Upper lobe of left lung (tissue), 6 donors: Measurements from ENCODE around the gene BMP8B. TPM values are rescaled to one million over a fixed set of nuclear protein-coding genes. Genes with fewer than 3 reads are reported as not detected.
A peak's percentile ranks its signal among the peaks of the same experiment; 100 is the strongest.

Experiments
- ATAC-seq, 2 donors: fragments of 200-7000 bp; cut with Tn5 transposase; one replicate each; pipeline ENCODE4 v1.9.1; 2022; ENCODE audit warnings: mild to moderate bottlenecking in 2 of 2, moderate library complexity in 2 of 2; ENCODE audit not compliant: low FRiP score in 2 of 2
- DNase-seq, 2 donors: peaks; one replicate each; pipeline ENCODE4 v3.0.0-alpha.2; 2019 to 2020
- H3K27ac ChIP-seq, 4 donors: fragments of 200-600 bp; sonication (generic); one replicate each; pipeline ENCODE4 v1.5.1; 2016 to 2019
- H3K27me3 ChIP-seq, 4 donors: fragments of 200-600 bp; sonication (generic); one replicate each; pipeline ENCODE4 v1.5.1; 2017 to 2019
- H3K36me3 ChIP-seq, 4 donors: fragments of 200-600 bp; sonication (generic); one replicate each; pipeline ENCODE4 v1.5.1; 2016 to 2019
- H3K4me1 ChIP-seq, 4 donors: fragments of 200-600 bp; sonication (generic); one replicate each; pipeline ENCODE4 v1.5.1; 2018 to 2019
- H3K4me3 ChIP-seq, 4 donors: fragments of 200-600 bp; sonication (generic); one replicate each; pipeline ENCODE4 v1.5.1; 2017 to 2019; ENCODE audit warnings: mild to moderate bottlenecking in 2 of 4, moderate library complexity in 1 of 4
- H3K9me3 ChIP-seq, 4 donors: fragments of 200-600 bp; sonication (generic); one replicate each; pipeline ENCODE4 v1.5.1; 2018 to 2019
- CTCF ChIP-seq, 6 experiments: fragments of 450-650 bp in 4 of 6; fragments of 200-600 bp in 2 of 6; sonication (generic) in 2 of 6; IDR thresholded peaks; one replicate each; pipeline ENCODE4 v1.5.1; 2016 to 2019; ENCODE audit warnings: antibody characterized with exemption in 6 of 6
- EP300 ChIP-seq, 4 donors: sonication (generic); formaldehyde crosslinking; IDR thresholded peaks; one replicate each; pipeline ENCODE4 v1.5.1; 2017; ENCODE audit warnings: antibody characterized with exemption in 4 of 4, control low read depth in 2 of 4
- POLR2A ChIP-seq, 4 donors: fragments of 450-650 bp; IDR thresholded peaks; one replicate each; pipeline ENCODE4 v1.5.1; 2016 to 2017; ENCODE audit warnings: antibody characterized with exemption in 4 of 4, mild to moderate bottlenecking in 2 of 4
- POLR2AphosphoS5 ChIP-seq, 2 donors: sonication (generic); formaldehyde crosslinking; IDR thresholded peaks; one replicate each; pipeline ENCODE4 v1.5.1; 2017; ENCODE audit warnings: antibody characterized with exemption in 2 of 2
- WGBS, 2 donors: methylation state at CpG; one replicate each; pipeline ENCODE4 v1.1.5; 2017 to 2018; 5-methylcytosine and 5-hydroxymethylcytosine counted together
- total RNA-seq, 6 donors: library from RNA; depleted of rRNA in 4 of 6; stranded (reverse); fragments of >200 nt in 4 of 6; gene quantifications; one replicate each; pipeline versions ENCODE4 v1.1.0 to v1.2.1, GENCODE V29; 2016 to 2021
- donor health status: DM: no; HTN: no; CAD: no; lungs with moderate emphysema.
- donor health status: DM: no; HTN: yes; CAD: no; lungs with severe emphysema.

The BMP8B gene
- total RNA-seq, 6 donors from 2014 or later, result 1.2 to 5.2 (median 2.3) TPM

- 94 to 99% methylated on average over 6 to 7 of the region's 7 CpGs for WGBS, 2 donors
Observed at GRCh38 chr1:39751595-39751994, 37.1 kb downstream of the BMP8B start.

GRCh38 chr1:39745016-39745670, 43.5 kb downstream of the BMP8B start:
- DNase-seq (peak in 1 of 2 donors; percentile 34), ATAC-seq (no peak)
- Histone ChIP-seq H3K27me3 (no peaks in the 10 kb centered on the region), H3K36me3 (peaks cover 34 to 96% (median 80%) of the 10 kb centered on the region in 4 donors), H3K4me1 (peaks cover 0 to 5% (median 1%) of the 10 kb centered on the region in 4 donors), H3K9me3 (no peaks in the 10 kb centered on the region), H3K4me3 (no peak overlapping the region), H3K27ac (no peak overlapping the region)
- TF ChIP-seq EP300 (IDR thresholded peaks at IDR 0.05) (no peak), POLR2A (IDR thresholded peaks at IDR 0.05) (no peak), CTCF (IDR thresholded peaks at IDR 0.05) (no peak), POLR2AphosphoS5 (IDR thresholded peaks at IDR 0.05) (no peak)
- WGBS, 2 donors, result 93 to 94% methylated on average over 15 to 16 of the region's 16 CpGs

More at GRCh38 chr1:39751595-39751994, 37.1 kb downstream of the BMP8B start:
- no peak for ATAC-seq
- Histone ChIP-seq H3K27ac (no peak overlapping the region), H3K9me3 (no peaks in the 10 kb centered on the region), H3K27me3 (no peaks in the 10 kb centered on the region), H3K4me1 (no peaks in the 10 kb centered on the region), H3K36me3 (peaks cover 68 to 98% (median 90%) of the 10 kb centered on the region in 4 donors), H3K4me3 (no peak overlapping the region)
- DNase-seq, result no peak
- TF ChIP-seq POLR2A (IDR thresholded peaks at IDR 0.05) (no peak), EP300 (IDR thresholded peaks at IDR 0.05) (no peak), CTCF (IDR thresholded peaks at IDR 0.05) (no peak), POLR2AphosphoS5 (IDR thresholded peaks at IDR 0.05) (no peak)

- WGBS, 2 donors, result 1 to 3% methylated on average over 36 to 47 of the region's 52 CpGs
- ATAC-seq, result peak; percentile 94 to 99
Observed at GRCh38 chr1:39738622-39739366, 49.9 kb downstream of the BMP8B start, which contains the start of gene PPIE. Gene PPIE (plus strand): TSS chr1:39738882. CDS start chr1:39738901, 19 bp downstream.

GRCh38 chr1:39737546-39738169, 51.0 kb downstream of the BMP8B start:
- no peak for DNase-seq
- WGBS, 2 donors, result 78 to 80% methylated on average over 9 of the region's 9 CpGs
- Histone ChIP-seq H3K27ac (no peak overlapping the region), H3K27me3 (no peaks in the 10 kb centered on the region), H3K4me1 (peaks cover 13 to 25% (median 17%) of the 10 kb centered on the region in 4 donors), H3K36me3 (peaks cover 7 to 24% (median 12%) of the 10 kb centered on the region in 4 donors), H3K4me3 (no peak overlapping the region), H3K9me3 (no peaks in the 10 kb centered on the region)
- TF ChIP-seq CTCF (IDR thresholded peaks at IDR 0.05) (no peak), POLR2AphosphoS5 (IDR thresholded peaks at IDR 0.05) (no peak), EP300 (IDR thresholded peaks at IDR 0.05) (no peak), POLR2A (IDR thresholded peaks at IDR 0.05) (no peak)
- ATAC-seq, result no peak

More at GRCh38 chr1:39738622-39739366, 49.9 kb downstream of the BMP8B start, which contains the start of gene PPIE:
- Histone ChIP-seq H3K36me3 (peaks cover 10 to 36% (median 21%) of the 10 kb centered on the region in 4 donors), H3K27ac (peak within 1 kb of the TSS; percentile 46 to 85 (median 74)), H3K4me1 (peaks cover 13 to 25% (median 17%) of the 10 kb centered on the region in 4 donors), H3K9me3 (no peaks in the 10 kb centered on the region), H3K4me3 (peak within 1 kb of the TSS; percentile 51 to 88 (median 74)), H3K27me3 (no peaks in the 10 kb centered on the region)
- TF ChIP-seq POLR2AphosphoS5 (IDR thresholded peaks at IDR 0.05) (peak; percentile 26 to 67), POLR2A (IDR thresholded peaks at IDR 0.05) (peak in 2 of 4 donors; percentile 25 to 47), EP300 (IDR thresholded peaks at IDR 0.05) (no peak), CTCF (IDR thresholded peaks at IDR 0.05) (no peak)
- peak; percentile 95 for DNase-seq
